GM12872 (cell line): ENCODE measurements around the gene ZSWIM1.

ENCODE experiments used
- CTCF ChIP-seq: IDR thresholded peaks from 3 replicates; pipeline ENCODE4 v1.5.1; 2011; ENCODE audit warnings: low read depth, mild to moderate bottlenecking, low read length, moderate library complexity; ENCODE audit not compliant: insufficient read depth

Gene ZSWIM1

GRCh38 chr20:45848421-45848820 is 32.6 kb upstream of the ZSWIM1 start:
- TF ChIP-seq CTCF = no peak

GRCh38 chr20:45848969-45849582 is 32.0 kb upstream of the ZSWIM1 start:
- TF ChIP-seq CTCF = no peak

GRCh38 chr20:45850238-45850637 is 30.8 kb upstream of the ZSWIM1 start:
- TF ChIP-seq CTCF = no peak

- no peak for TF ChIP-seq CTCF
Observed at GRCh38 chr20:45850926-45851325, 30.1 kb upstream of the ZSWIM1 start.

GRCh38 chr20:45851501-45851900 is 29.5 kb upstream of the ZSWIM1 start:
- no peak for TF ChIP-seq CTCF

GRCh38 chr20:45852326-45852725 is 28.7 kb upstream of the ZSWIM1 start:
- TF ChIP-seq CTCF = no peak

- no peak for TF ChIP-seq CTCF
Observed at GRCh38 chr20:45853484-45853883, 27.5 kb upstream of the ZSWIM1 start.
